WTC11 (cell line): ENCODE measurements around the gene TRRAP.

Experiments
- CTCF ChIP-seq: fragments of 200-600 bp; IDR thresholded peaks from 2 replicates; pipeline ENCODE4 v1.8.0; 2022; ENCODE audit warnings: antibody characterized with exemption
- KAT7 ChIP-seq: sonication (generic); formaldehyde crosslinking; IDR thresholded peaks from 2 replicates; pipeline ENCODE4 v1.8.1; 2023; ENCODE audit warnings: missing genetic modification reagents, mild to moderate bottlenecking, borderline replicate concordance

- TF ChIP-seq KAT7 (CRISPR knock-in tag) (no peak), CTCF (no peak)
Observed at GRCh38 chr7:99039384-99039891, 161.1 kb downstream of the TRRAP start.
